Activated CD4-positive, alpha-beta T cell treated with anti-CD3 and anti-CD28 coated beads, Interleukin-2, amount 10 ng/mL, durations not matched to agents 7 days and 5 days (primary cell): ENCODE data around the gene IL1RN. TPM values are rescaled to one million over a fixed set of nuclear protein-coding genes. Genes with fewer than 3 reads are reported as not detected.

Experiments
- CTCF ChIA-PET: fragments of 350-600 bp; sonication (Branson Sonifier 250); formaldehyde crosslinking; loops from one replicate; lab custom pipeline; 2021; ENCODE audit warnings: antibody characterized with exemption; lab: Charles Lee
- POLR2A ChIA-PET: fragments of 350-600 bp; sonication (Branson Sonifier 250); formaldehyde crosslinking; loops from one replicate; lab custom pipeline; 2021; ENCODE audit warnings: antibody characterized with exemption; lab: Charles Lee
- DNase-seq: peaks from one replicate; pipeline ENCODE4 v3.0.0-alpha.2; 2020
- H3K27ac Mint-ChIP-seq: one replicate; pipeline ENCODE4 v1.8.0; 2021; ENCODE audit warnings: mild to moderate bottlenecking, moderate library complexity, mixed read lengths
- H3K27me3 Mint-ChIP-seq: one replicate; pipeline ENCODE4 v1.8.0; 2021; ENCODE audit warnings: mixed read lengths
- H3K36me3 Mint-ChIP-seq: one replicate; pipeline ENCODE4 v1.8.0; 2021; ENCODE audit warnings: low read depth, mixed read lengths
- H3K4me1 Mint-ChIP-seq: one replicate; pipeline ENCODE4 v1.8.0; 2021; ENCODE audit warnings: mixed read lengths
- H3K4me3 Mint-ChIP-seq: one replicate; pipeline ENCODE4 v1.8.0; 2021; ENCODE audit warnings: mild to moderate bottlenecking, moderate library complexity, mixed read lengths
- H3K9me3 Mint-ChIP-seq: one replicate; pipeline ENCODE4 v1.8.0; 2021; ENCODE audit warnings: mixed read lengths
- total RNA-seq, 2 experiments: library from RNA; stranded (reverse); gene quantifications; one replicate each; pipeline ENCODE4 v1.2.3, GENCODE V29; 2021

Gene IL1RN
- total RNA-seq, 2 experiments from 2014 or later, result 0.37 to 0.48 TPM

DNA sequence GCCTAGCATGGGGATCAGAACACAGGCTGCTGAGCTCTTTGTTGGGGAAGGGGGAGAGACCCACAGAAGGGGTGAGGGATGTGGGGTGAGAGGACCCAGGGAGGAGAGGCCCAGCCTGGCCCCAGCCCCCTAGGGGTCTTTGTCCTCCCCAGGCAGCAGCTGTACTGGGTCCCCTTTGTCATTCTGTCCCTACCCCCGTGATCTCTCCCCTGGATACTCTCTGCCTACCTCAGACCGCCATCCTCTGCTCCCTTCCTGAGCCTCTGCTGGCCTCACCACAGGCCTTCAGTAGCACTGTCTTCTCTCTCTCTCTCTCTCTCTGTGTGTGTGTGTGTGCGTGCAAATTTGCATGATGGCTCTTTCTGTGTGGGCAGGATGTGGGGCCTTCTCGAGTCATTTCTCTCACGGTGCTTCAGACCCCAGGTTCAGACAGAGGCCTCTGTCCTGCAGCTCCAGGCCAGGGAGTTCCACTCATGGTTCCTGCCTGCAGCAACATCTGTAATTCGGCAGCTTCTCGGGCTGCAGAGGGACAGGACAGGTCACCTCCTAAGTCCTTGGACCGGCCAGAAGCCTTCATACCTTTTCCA lies 47.7 kb downstream of the IL1RN start:
- peaks cover 84% of the 10 kb centered on the region for H3K36me3 Mint-ChIP-seq
- peaks cover 75% of the 10 kb centered on the region for H3K4me1 Mint-ChIP-seq
- peak overlapping the region; percentile 84 for H3K4me3 Mint-ChIP-seq
- ChIA-PET POLR2A (interaction anchor here (0.5 to 1.3 kb wide), 4 partner anchors 10 to 91 kb away, joined by 3 to 8 read pairs (median 4); no protein-coding TSS in a partner anchor), CTCF (interaction anchor here (0.7 to 5.1 kb wide), 22 partner anchors 9 to 548 kb away, joined by 3 to 40 read pairs (median 6); no protein-coding TSS in a partner anchor)
- H3K27ac Mint-ChIP-seq, result peak overlapping the region; percentile 88
- peaks cover 4% of the 10 kb centered on the region for H3K9me3 Mint-ChIP-seq
- peaks cover 2% of the 10 kb centered on the region for H3K27me3 Mint-ChIP-seq
- DNase-seq, result peak; percentile 88

DNA sequence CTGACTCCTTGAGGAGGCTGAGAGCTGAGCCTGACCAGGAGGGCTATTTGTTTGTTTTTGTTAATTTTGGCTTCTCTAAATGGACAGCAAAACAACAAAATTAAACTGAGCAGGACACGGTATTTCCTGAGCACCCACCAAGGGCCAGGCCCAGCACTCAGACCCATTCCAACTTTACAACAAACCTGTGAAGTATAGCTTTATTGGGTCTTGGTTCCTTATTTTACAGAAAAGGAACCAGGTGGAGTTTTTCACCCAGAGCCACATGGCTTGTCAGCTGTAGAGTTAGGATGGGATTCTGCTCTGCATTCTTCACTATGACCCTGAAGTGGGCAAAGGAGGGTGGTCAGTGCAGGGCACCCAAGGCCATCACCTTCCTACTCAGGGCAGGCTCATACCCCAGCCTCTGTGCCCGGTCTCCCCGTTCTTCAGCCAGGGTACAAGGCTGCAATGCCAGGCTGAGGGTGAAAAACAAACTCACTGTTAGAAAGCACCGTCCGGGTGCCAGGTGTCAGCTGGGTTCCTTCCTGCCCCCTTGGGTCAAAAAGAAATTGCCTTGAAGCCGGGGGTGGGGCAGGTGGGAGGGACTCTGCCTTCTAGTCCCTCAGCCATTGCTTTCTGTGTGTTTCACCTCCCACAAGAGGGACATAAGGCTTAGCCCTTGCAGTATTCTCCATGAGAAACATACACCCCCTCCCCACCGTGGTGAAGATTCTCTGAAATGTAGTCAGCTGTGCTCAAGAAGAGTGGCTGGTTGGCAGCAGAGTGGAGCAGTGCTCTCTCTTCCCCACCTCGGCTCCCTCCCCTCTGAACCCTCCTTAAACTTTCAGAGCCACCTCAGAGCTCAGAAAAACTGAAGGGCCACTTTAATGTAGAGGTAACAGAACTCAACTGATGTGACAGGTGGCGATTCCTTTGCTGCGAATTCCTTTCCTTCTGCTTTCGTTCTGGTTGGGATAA lies 48.6 kb downstream of the IL1RN start:
- Mint-ChIP-seq H3K4me1 (peaks cover 82% of the 10 kb centered on the region), H3K27ac (peak overlapping the region; percentile 88), H3K4me3 (peak overlapping the region; percentile 84), H3K9me3 (peaks cover 3% of the 10 kb centered on the region), H3K27me3 (peaks cover 2% of the 10 kb centered on the region), H3K36me3 (peaks cover 92% of the 10 kb centered on the region)
- ChIA-PET POLR2A (no interaction called here), CTCF (interaction anchor here (0.6 to 5.1 kb wide), 17 partner anchors 8 to 214 kb away, joined by 3 to 40 read pairs (median 5); no protein-coding TSS in a partner anchor)
- peak; percentile 48 for DNase-seq

DNA sequence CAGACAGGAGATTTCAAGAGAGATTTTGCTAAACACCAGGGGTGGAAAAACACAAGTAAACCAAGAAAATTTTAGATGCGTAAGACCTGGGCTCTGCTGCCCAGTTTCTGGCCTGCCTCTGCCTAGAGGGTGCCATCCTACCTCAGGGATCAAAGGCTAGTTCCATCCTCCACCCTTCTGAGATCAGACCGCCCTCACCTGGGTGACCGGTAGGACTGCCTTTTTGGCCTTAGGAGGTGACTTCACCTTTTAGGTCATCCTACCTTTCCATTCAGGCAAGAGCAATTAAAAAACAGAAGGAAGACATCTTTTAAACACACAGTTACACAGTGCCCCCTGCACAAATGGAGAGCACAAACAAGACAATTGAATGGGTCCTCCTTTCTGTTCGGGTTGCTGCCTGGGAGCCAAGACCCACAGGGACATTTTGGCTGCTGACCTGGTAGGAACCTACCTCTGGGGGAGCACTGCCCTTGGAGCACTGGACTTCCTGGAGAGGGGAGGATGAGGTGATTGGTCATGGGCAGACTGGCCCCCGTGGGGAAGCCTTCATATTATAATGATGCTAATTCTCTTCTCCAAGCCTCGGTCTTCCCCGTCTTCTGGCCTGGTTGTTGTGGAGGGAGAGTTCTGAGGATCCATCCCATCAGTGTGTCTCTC lies 49.4 kb downstream of the IL1RN start:
- Mint-ChIP-seq H3K4me3 (peak overlapping the region; percentile 84), H3K36me3 (peaks cover 90% of the 10 kb centered on the region), H3K4me1 (peaks cover 82% of the 10 kb centered on the region), H3K9me3 (no peaks in the 10 kb centered on the region), H3K27me3 (peaks cover 2% of the 10 kb centered on the region), H3K27ac (peak overlapping the region; percentile 75)
- ChIA-PET CTCF (interaction anchor here (1.4 to 5.1 kb wide), 3 partner anchors 39 to 97 kb away, joined by 3 to 40 read pairs (median 5); no protein-coding TSS in a partner anchor), POLR2A (no interaction called here)
- no peak for DNase-seq

DNA sequence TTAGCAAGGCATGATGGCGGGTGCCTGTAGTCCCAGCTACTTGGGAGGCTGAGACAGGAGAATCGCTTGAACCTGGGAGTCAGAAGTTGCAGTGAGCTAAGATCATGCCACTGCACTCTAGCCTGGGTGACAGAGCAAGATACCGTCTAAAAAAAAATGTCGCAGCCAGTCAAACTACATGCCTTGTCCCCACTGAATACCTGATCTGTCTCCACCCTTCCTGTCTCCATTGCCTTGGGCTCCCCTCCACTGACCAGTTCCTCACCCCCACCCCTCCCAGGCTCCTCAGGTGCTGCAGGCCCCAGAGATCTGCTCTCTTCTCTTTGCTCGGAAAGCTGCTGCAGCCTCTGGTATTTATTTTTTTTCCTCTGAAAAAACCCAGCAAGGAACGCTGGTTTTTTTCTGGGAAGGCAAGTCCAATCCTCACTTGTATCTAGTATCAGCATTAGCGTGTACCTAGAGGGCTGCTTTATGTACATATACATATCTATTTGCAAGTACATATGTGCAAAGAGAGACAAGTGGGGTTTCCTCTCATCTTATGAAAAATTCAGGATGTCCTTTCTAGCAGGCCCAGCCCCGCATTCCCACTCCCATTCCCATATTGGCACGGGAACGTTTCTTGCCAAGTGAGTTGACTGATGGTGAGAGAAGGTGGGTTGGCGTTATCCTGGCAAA lies 50.8 kb downstream of the IL1RN start:
- ChIA-PET POLR2A (no interaction called here), CTCF (interaction anchor here (0.7 to 2.5 kb wide), 4 partner anchors 20 to 98 kb away, joined by 3 to 5 read pairs (median 3); no protein-coding TSS in a partner anchor)
- Mint-ChIP-seq H3K4me1 (peaks cover 79% of the 10 kb centered on the region), H3K4me3 (peak overlapping the region; percentile 84), H3K9me3 (no peaks in the 10 kb centered on the region), H3K27me3 (peaks cover 2% of the 10 kb centered on the region), H3K36me3 (peaks cover 88% of the 10 kb centered on the region), H3K27ac (peak overlapping the region; percentile 68)
- no peak for DNase-seq

DNA sequence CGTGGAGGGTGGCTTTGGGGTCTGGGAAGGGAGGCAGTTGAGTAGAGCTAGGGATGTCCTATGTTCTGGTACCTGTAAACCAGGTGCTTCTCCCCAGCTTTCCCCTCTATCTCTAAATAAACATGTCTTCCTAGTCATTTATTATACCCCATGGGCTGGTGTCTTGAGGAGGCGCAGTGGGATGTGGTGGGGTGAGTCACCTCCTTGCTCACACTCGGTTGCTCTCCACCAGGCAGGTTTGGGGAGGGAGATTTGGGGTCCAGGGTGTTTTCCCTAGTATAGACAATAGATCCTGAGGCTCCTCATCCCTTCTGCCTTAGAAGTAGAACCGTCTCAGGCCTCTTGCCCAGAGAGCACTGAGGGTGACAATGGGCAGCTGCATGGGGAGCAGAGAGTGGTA lies 51.5 kb downstream of the IL1RN start:
- Mint-ChIP-seq H3K4me1 (peaks cover 80% of the 10 kb centered on the region), H3K4me3 (peak overlapping the region; percentile 84), H3K27ac (peak overlapping the region; percentile 75), H3K27me3 (peaks cover 2% of the 10 kb centered on the region), H3K36me3 (peaks cover 91% of the 10 kb centered on the region), H3K9me3 (no peaks in the 10 kb centered on the region)
- ChIA-PET CTCF (interaction anchor here (0.8 kb wide), 1 partner anchor 21 kb away, joined by 3 read pairs; no protein-coding TSS in a partner anchor), POLR2A (no interaction called here)
- no peak for DNase-seq

DNA sequence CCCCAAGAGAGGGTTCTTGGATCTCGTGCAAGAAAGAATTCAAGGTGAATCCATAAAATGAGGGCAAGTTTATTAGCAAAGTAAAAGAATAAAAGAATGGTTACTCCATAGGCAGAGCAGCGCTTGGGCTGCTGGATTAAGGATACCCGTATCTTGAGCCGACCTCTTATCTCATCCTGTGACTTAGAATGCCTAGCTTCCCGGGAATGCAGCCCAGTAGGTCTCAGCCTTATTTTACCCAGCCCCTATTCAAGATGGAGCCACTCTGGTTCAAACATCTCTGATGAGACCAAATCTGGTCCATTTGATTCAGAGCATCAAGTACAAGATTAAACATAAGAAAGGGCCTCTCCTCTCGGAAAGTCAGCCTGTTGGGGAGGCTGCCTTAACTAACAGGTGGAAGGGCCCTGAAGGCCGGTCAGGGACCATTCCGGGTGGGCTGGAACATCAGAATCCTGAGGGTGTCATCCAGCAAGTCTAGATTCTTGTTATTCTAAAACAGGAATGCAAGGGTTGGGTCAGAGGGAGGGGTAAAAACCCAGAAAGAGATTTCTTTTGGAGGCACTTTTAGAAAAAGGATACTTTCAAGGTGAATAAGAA lies 52.1 kb downstream of the IL1RN start:
- ChIA-PET POLR2A (no interaction called here), CTCF (interaction anchor here (1.2 to 1.6 kb wide), 2 partner anchors 19 to 25 kb away, joined by 3 to 6 read pairs; no protein-coding TSS in a partner anchor)
- peak overlapping the region; percentile 84 for H3K27ac Mint-ChIP-seq
- peaks cover 87% of the 10 kb centered on the region for H3K36me3 Mint-ChIP-seq
- H3K4me3 Mint-ChIP-seq, result peak overlapping the region; percentile 84
- H3K27me3 Mint-ChIP-seq, result peaks cover 2% of the 10 kb centered on the region
- no peak for DNase-seq
- peaks cover 82% of the 10 kb centered on the region for H3K4me1 Mint-ChIP-seq
- H3K9me3 Mint-ChIP-seq, result no peaks in the 10 kb centered on the region

DNA sequence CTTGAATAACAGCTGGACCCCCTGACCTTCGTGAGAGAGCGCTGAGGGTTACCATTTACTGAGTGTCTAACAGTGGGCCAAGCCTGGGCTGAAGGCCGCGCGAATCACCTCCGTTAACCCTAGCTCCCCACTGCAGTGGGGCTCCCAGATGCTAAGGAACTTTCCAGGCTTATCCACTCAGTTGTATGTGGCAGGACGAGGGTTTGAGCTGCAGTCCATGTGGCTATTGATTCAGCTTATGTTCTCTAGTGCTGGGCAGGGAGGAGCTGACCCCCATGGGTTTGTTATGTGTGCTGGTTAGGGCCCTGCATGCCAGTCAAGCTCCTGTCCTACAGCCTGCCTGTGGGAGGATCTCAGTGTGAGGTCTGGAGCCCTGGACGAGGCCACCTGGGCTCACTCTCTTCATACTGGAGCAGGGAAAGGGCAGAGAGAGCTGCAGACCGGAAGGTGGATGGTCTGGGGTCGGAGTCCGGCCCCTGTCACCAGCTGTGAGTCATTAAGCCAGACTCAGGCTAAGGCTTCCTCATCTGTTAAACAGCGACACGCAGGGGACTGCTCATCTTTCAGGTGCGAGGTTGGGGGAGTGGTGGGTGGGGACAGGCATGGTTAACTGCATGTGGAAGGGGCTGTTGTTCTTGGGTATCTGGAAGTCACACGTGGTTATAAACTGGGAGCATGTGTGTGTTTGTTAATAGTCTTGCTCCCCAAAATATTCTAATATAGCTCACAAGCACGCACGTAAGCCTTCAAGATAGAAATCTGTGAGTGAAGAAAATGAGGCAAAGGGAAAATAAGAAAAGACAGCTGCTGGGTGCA lies 52.9 kb downstream of the IL1RN start:
- H3K9me3 Mint-ChIP-seq, result no peaks in the 10 kb centered on the region
- peak overlapping the region; percentile 55 for H3K4me3 Mint-ChIP-seq
- peaks cover 84% of the 10 kb centered on the region for H3K4me1 Mint-ChIP-seq
- peak overlapping the region; percentile 84 for H3K27ac Mint-ChIP-seq
- POLR2A ChIA-PET, result interaction anchor here (0.6 to 1.0 kb wide), 3 partner anchors 24 to 47 kb away, joined by 3 to 4 read pairs (median 3); no protein-coding TSS in a partner anchor
- H3K27me3 Mint-ChIP-seq, result no peaks in the 10 kb centered on the region
- CTCF ChIA-PET, result interaction anchor here (0.7 to 2.2 kb wide), 9 partner anchors 11 to 210 kb away, joined by 3 to 8 read pairs (median 4); no protein-coding TSS in a partner anchor
- H3K36me3 Mint-ChIP-seq, result peaks cover 84% of the 10 kb centered on the region
- DNase-seq, result no peak

DNA sequence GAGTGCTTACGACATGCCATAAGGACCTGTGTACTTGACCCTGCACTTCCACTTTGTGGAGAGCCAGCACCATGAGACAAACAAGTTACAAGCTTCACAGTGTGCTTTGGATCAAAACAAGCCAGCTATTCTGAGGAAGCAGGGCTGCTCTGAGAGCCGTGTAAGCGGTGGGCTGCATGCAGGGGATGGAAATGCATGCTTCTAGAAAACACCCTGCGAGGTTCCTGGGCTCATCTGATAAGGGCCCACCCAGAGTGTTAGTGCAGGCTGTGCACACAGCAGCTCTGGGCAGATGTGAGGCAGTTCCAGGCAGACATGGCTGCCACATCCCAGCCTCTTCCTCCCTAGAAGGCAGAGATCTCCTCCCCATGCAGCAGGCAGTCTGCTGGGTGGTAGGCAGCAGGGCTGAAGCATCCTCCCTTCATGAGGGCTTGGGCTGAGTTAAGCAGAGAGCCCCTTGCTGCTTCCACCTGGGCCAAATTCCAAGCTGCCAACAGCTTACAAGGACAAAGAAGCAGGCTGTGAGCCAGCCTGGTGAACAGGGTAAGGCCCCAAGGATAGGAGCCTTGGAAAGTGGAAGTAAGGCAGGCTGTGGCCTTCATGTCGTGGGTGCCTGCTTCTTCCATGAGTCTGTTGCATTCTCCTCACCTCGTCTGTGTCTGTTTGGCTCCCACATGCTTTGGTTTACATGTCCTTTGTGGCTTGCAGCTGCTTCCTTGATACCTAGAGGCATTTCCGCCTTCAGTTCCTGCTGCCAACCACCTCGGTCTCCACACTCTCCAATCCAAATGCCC lies 54.1 kb downstream of the IL1RN start:
- CTCF ChIA-PET, result interaction anchor here (0.6 to 2.2 kb wide), 14 partner anchors 10 to 209 kb away, joined by 3 to 8 read pairs (median 3); no protein-coding TSS in a partner anchor
- Mint-ChIP-seq H3K9me3 (no peaks in the 10 kb centered on the region), H3K4me3 (peak overlapping the region; percentile 55), H3K27me3 (no peaks in the 10 kb centered on the region), H3K36me3 (peaks cover 85% of the 10 kb centered on the region), H3K27ac (peak overlapping the region; percentile 84), H3K4me1 (peaks cover 89% of the 10 kb centered on the region)
- POLR2A ChIA-PET, result interaction anchor here (0.6 to 1.0 kb wide), 2 partner anchors 25 to 48 kb away, joined by 3 to 4 read pairs; no protein-coding TSS in a partner anchor
- peak; percentile 38 for DNase-seq

DNA sequence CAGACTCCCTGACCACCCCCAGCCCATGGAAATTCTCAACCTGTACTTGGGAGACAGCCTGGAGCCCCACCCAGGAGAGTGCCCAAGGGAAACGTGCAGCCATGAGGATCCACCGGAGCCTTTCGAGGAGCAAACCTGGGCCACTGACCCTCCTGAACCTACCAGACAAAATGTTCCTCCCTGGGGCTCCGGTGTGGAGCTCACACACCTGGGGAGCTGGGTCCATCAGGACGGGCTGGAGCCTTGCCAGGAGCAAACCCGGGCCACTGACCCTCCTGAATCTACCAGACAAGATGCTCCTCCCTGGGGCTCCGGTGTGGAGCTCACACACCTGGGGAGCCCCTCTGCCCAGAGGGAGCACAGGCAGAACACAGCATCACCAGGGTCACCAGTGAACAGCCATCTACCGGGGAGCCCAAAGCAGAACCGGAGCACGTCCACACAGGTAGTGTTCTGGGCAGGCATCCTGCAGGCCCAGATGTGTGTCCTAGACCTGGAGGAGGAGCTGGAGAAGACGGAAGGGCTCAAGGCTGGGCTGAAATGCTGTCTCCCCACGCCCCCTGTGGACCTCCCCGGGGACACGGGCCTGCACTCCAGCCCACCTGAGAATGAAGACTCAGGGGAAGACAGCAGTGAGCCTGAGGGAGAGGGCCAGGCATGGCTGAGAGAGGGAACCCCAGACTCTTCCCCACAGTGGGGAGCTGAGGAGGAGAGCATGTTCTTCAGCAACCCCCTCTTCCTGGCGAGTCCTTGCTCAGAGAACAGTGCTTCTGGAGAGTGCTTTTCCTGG lies 55.3 kb downstream of the IL1RN start:
- peaks cover 81% of the 10 kb centered on the region for H3K36me3 Mint-ChIP-seq
- no peak overlapping the region for H3K4me3 Mint-ChIP-seq
- ChIA-PET CTCF (interaction anchor here (0.6 to 2.2 kb wide), 8 partner anchors 8 to 406 kb away, joined by 3 to 10 read pairs (median 4); no protein-coding TSS in a partner anchor), POLR2A (interaction anchor here (0.8 kb wide), 1 partner anchor 66 kb away, joined by 3 read pairs; no protein-coding TSS in a partner anchor)
- peaks cover 86% of the 10 kb centered on the region for H3K4me1 Mint-ChIP-seq
- no peak for DNase-seq
- no peak overlapping the region for H3K27ac Mint-ChIP-seq
- H3K27me3 Mint-ChIP-seq, result no peaks in the 10 kb centered on the region
- H3K9me3 Mint-ChIP-seq, result no peaks in the 10 kb centered on the region
